Ramos (cell line): ENCODE measurements around the gene SERPINA9.

Experiments
- in situ Hi-C: fragments of 300-500 bp; cut with MboI; formaldehyde crosslinking; loops from one replicate; pipeline ENCODE4 v1.14.3; 2022; ENCODE audit warnings: low sequenced_read_pairs; ENCODE audit not compliant: unreplicated experiment

SERPINA9 gene

DNA sequence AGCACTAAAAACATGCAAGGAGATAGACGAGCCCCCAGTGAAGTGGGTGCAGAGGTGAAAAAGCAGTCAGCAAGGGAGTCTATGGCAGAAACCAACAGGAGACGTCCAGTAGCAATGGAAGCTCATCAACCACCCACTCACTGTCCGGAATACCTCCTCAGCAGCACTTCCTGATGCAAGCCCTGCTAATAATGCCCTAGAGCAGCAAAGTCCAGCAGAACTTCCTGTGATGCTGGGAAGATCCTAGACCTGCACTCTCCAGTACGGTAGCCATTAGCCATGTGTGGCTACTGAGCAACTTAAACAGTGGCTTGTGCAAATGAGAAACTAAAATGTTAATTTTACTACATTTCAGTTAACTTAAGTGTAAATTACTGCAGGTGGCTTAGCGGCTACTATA, 11.0 kb downstream of the SERPINA9 start:
- in situ Hi-C loops: no loop called here

DNA sequence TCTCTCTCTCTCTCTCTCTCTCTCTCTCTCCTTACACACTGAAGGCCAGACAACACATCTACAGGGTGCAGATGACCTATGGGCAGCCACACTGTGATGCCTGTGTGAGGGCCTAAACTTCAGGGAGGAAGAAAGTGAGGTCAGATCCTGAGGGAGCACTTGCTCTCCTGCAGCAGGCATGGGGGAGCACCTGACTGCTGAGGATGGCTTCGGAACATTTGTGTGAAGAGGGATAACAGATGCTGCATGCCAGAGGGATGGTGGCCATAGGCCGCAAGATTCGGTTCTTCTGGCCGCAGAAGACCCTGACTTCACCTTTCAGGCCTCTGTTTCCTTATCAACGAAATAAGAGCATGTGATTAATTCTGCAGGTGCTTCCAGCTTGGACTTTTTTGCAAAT, 11.7 kb downstream of the SERPINA9 start:
- in situ Hi-C loops: no loop called here

DNA sequence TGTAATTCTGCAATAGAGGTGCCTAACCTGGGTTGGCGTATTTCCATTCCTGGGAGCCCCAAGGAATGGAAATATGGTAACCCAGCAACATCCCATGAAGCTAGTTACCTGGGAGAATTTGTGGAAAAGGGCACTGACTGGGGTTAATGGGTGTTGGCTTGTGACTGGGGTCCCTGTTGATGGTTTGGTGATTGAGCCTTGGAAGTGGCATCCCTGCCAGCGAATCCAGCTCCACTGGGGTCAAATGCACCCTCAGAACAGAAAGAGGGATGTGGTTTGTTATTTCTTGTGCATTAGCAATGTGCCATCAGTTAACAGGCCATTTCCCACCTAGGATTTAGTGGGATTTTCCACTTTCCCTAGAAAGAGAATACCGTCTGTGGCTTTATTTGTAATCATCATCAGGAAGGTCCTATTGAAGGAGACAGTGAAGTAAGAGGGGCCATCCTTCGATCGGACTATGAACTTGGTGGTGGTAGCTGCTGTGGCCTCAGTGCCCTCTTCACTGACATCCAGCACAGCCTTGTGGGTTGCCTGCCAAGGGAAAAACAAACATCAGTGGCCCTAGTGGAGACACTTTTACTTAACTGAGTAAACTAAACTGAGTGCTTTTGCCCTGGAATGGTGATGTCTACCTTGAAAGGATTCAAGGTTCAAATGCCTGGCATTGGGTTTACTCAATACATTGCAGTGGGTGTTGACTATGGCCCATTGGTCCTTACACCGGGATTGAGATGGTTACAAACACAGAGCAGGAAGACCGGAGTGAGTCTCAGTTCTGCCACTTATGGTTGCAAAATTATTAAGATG, 13.0 kb downstream of the SERPINA9 start:
- in situ Hi-C loops: no loop called here

DNA sequence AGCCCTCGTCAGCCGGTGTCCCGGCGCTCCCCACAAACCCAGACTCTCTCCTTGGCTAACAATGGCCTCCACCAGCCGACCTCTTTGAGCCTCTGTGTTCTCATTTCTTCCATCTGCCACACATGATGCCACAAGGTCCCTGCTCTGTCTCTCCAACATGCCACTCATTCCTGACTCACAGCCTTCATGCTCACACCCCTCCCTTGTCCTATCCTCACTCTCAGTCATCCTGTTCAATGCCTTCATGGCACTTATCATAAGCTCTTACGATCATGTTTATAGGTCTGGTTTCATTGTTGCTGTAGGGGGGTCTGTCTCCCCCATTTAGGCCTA, 13.8 kb downstream of the SERPINA9 start:
- in situ Hi-C loops: no loop called here

DNA sequence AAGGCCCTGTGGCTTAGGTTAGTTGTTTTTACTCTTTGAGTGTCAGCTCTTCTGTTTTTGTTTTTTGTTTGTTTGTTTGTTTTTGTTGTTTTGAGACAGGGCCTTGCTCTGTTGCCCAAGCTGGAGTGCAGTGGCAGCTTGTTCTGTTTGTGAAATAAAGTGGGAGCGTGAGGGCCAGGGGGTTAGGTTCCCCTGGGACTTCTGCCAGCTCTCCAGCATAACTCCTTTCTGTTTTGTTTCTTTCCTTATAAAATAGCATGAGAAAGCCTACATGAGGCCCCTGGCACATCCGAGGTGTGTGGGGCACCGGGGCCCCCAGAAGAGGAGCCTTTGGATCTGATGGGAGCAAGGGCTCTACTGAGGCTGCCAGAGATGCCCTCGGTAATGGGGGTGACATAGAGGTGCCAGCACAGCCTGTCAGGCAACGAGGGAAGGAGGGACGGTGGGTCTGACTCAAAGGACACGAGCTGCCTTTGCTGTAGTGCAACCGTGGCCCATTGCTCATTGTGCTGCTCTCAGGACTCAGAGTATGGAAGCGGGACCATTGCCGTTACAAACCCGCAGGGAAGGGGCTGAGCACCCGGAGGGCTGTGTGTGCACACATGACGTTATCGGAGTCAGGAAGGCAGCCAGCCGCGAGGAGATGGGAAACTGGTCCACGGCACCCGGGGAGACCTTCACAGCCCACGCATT, 14.3 kb downstream of the SERPINA9 start:
- in situ Hi-C loops: no loop called here

DNA sequence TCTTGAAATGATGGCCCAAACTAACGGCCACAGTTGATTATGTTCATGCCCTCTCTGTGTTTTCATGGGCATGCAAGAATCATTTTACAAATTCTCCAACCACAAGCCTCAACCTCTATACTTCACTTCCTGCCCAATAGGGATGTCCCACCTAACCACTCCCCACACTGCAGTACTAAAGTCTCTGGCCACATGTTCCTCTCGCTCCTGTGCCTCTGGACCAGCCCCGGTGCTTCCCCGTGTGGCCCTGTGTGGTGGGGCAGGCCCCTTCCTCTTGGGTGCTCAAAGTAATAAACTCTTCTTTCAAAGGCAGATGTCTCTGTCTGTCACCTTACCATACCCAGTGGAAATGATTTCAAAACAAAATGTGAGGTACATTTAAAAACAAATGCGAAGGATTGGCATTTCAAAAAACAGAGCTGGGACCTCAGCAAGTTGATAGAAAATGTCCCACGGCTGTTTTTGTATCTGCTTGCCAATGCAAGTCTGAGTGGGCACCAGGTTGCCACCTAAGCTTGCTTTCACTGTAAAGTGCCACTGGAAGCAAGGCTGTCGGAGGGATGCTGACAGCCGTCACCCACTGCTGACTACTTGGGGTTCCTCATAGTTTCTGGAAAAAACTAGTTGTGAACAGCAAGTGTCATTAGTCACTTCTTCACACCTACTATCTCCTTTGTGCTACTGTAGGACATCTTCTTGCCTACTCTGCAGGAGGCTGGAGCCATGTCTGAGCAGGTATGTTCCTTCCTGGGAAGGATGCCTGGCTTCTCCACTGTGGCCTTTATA, 15.2 kb downstream of the SERPINA9 start:
- in situ Hi-C loops: no loop called here

DNA sequence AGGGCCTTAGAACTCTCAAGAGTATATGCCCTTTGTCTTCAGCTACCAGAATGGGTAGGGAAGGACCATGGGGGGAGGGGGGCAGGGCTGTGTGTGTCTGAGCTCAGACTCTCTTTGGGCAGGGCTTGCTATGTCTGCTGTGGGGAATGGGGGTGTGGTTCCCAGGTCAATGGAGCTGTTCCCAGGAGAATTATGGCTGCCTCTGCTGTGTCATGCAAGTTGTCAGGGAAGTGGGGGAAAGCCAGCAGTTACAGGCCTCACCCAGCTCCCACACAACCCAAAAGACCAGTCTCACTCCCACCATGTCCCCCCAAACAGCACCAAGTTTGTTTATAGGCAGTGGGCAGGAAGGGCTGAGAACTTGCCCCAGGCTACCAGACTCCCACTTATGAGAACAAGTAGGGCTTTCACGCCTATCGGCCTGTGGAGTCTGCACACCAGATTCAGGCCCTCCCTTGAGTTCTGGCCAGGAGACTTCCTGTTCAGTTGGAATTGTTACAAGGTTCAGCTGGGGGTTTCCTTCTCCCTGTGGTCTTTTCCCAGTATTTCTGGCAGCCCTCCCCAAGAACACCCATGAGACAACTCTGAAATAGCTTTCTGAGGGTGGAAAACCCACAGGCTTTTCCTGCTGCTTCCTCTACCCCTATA, 17.3 kb downstream of the SERPINA9 start:
- in situ Hi-C loops: no loop called here

DNA sequence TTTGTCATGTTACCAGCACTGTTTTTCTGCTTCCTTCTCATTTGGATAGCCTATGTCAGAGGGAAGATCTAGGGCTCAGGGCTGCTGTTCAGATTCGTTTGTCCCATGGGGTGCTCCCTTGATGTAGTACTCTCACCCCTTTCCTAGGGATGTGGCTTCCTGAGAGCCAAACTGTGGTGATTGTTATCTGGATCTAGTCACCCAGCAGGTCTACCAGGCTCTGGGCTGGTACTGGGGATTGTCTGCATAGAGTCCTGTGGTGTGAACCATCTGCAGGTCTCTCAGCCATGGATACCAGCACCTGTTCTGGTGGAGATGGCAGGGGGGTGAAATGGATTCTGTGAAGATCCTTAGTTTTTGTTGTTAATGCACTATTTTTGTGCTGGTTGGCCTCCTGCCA, 17.9 kb downstream of the SERPINA9 start:
- in situ Hi-C loops: no loop called here

DNA sequence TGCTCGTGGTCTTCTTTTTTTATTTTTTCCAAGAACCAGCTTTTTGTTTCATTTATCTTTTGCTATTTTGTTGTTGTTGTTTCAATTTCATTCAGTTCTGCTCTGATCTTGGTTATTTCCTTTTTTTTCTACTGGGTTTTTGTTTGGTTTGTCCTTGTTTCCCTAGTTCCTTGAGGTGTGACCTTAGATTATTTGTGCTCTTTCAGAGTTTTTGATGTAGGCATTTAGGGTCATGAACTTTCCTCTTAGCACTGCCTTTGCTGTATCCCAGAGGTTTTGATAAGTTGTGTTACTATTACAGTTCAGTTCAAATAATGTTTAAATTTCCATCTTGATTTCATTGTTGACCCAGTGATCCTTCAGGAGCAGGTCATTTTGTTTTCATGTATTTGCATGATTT, 20.1 kb downstream of the SERPINA9 start:
- in situ Hi-C loops: no loop called here

DNA sequence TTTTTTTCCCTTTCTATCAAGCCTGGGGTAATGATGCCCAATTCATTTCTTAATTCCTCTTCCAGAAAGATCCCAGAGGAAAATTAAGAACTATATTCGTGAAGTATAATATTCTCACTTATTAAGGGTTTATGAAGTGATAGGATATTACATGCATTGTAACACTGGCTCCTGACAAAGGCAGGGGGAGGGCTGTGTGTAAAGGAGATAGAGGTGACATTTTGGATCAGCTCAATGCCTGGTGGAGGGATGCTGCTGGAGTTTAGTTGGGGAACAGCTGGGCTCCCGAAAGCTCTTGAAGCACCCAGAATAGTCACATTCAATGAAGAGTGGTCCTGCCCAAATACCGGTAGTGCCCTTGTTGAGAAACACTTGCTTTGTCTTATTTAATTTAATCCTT, 24.2 kb downstream of the SERPINA9 start:
- in situ Hi-C loops: no loop called here

DNA sequence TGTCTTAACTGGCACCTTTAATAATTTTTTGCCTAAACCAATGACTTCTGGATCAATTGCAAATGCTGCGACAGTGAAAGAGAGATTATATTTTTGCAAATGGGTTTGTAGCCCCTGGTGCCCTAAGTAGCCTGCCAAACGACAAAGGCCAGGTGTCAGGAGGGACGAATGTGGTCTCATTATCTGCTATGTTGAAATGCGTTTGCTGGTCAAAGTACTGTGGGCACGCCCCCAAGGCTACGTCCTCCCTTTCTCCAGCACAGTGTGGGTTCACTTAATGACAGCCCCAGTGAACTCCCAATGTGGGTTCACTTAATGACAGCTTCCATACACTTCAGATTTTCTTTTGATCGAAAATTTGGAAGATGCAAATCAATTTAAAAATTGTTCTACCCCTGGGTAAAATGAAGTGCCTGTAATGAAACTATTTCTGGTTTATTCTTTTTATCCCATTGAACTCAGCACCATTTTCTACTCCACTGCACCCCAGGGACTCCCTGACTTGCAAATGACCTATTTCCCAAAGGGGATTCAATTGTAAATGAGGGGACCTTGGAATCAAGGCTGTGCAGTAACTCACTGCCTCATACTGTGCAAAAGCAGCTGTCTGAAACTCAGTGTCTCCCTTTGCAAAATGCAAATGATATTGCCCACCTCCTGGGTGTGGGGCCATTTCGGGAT, 24.8 kb downstream of the SERPINA9 start:
- in situ Hi-C loops: no loop called here

DNA sequence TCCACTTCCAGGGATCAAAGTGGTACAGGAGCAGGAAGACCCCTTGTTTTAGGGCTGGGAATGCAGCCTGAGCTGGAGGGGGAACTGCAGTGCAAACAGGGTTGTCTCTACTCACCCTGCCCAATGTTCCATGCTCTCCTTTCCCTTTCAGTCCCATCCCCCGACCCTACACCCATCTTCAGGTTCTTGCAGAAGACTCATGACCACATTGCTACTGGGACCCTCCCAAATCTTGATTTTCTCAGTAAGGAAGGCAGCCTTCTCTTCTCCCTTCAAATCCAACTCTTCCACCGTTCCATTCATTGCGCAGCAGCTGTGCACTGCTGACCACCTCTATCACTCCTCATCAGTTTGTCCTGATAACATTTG, 25.3 kb downstream of the SERPINA9 start:
- in situ Hi-C loops: no loop called here

DNA sequence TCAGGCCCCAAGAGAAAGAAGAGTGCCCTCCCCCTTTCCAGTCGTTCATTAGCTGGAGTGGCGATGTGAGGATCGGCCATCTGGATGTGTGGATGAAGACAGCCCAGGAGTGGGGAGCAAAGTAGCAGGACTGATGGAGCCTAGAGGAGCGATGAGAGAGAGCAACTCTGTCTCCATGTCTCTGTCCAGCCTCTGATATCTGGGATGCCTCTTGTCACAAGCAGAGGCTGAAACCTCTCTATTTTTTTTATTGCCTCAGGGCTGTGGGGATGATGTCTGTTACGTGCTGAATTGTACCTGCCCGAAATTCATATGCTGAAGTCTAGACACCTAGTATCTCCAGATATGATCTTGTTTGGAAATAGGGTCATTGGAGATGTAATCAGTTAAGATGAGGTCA, 26.1 kb downstream of the SERPINA9 start:
- in situ Hi-C loops: no loop called here

DNA sequence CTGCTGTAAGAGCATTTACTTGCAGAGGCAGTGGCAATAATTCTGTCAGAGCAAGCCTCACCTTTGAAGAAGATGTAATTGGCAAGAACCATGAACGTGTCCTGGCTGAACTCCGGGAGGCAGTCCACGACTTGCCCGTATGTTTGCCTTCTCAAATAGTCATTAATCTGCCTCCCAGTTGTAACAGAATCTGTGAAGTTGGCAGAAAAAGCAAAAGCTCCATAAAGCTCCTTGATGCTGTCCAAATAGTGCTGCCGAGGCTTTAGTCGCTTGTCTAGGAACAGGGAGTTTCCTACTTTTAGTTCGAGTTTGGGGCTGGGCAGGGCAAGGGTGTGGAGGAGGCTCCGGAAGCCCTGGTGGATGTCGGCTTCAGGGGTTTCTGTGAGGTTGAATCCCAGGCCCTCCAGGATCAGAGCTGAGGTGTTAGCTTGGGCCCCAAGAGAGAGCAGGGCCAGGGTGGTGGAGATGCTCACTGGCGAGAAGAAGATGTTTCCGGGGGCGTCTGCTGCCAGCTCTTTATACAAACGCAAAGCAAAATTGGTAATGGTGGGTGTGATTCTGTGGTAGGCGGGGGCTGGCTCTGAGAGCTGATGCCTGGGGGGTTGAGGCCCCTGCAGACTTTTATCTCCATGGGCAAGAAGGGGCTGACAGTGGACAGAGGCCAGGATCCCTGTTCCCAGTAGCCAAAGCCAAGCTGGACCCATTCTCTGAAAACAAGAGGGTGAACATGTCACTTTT, 27.8 kb downstream of the SERPINA9 start:
- in situ Hi-C loops: no loop called here

DNA sequence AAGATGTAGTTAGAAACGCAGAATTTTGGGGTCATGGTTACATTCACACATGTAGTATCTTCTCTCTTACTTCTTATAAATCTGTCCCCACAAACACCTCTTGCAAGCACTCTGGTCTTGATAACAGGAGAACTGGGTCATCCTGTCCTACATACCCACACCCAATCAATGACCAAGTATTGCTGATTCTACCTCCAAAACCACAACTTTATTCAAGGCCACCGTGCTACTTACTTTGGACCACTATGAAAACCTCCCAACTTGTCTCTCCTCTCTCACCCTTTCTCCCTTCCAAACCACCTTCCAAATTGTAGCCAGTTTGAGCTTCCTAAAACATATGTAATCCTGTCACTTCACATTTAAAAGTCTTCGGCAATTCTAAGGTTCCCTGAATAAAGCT, 28.8 kb downstream of the SERPINA9 start:
- in situ Hi-C loops: no loop called here

DNA sequence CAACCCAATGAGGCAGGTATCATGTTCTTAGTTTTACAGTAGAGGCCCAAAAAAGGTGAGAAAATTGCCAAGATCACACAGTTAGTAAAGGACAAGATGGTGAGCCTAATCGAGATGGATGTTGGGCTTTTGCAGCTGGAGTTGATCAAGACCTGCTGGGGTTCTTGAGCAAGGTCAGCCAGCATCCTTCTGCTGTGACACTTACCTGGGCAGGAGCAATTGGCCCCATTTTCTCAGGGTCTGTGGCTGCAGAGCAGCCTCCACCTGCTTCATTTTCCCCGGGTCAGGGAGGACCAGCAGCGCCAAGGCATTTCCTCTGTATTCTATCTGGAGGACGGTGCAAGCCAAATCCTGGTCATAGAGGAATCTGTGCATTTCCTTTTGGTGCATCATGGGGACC, 29.9 kb downstream of the SERPINA9 start:
- in situ Hi-C loops: no loop called here

DNA sequence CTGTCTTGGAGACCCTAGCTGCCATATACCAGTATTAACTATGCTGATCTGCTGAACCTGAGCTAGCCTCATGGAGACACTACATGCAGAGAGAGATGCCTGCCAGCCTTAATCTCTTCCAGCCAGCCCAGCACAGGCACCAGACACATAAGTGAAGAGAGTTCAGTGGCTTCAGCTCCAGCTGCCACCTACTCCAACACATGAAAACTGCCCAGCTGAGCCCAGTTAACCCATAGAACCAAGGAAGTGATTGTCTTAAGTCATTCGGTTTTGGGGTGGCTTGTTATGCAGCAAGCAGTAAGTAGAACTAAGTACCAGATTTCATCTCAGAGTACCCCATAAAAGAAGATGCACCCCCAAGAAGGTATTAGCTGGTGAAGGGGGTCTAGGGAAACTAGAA, 31.0 kb downstream of the SERPINA9 start:
- in situ Hi-C loops: no loop called here

DNA sequence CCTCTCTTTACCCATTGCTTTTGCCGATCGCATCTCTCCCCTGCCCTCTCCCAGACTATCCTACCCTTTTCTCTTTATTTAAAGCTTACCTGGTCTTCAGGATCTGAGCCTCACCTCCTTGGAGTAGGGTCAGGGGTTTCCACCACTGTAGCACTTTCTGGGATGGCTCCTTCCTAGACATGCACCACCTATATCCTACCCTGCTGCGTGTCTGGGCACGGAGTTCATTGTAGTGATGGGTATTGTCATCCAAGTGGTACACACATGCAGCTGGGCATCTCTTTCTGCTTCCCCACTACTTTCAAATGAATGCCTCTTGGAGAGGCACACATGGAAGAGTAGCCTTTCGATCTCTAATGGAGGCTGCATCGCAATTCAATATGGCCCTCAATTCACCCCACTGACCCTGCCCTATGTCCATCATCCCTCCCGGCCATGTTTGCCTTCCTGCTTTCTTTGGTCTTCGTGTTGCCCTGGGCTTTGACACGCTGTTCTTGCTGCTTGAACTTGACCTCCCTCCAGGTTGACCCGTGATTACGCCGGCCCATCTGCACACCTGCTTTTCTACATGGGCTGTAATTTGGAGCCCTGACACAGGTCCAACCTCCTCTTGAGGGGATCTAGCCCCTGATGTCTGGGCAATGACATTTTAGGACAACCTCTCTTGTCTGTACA, 34.3 kb downstream of the SERPINA9 start:
- in situ Hi-C loops: no loop called here

DNA sequence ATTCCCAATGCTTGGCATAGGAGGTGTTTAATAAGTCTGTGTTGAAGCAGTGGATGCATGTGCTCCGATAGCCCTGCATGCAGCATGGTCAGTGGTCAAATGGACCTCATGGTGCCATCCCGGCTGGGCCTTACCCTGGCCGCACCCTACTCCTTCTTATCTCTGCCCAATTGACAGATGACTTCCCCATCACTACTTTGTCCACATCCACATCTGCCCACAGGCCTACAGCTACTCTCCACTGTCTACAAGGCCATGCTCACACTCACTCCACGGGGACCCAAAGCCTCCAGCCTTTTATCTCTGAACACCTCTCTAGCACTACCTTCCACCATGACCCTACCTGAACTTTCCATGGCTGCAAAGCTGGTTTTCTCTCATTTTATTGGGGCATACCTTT, 34.9 kb downstream of the SERPINA9 start:
- in situ Hi-C loops: no loop called here
